Muscle of back (tissue), 13 donors: ENCODE data around the gene LENEP. TPM values are rescaled to one million over a fixed set of nuclear protein-coding genes. Genes with fewer than 3 reads are reported as not detected.

Source experiments
- DNase-seq, 3 donors: peaks; one replicate each; pipeline versions ENCODE4 v3.0.0 to v3.0.0-alpha.2; 2013
- long read RNA-seq, 9 donors: transcript quantifications; one replicate each; lab custom pipeline, GENCODE V29; 2026
- polyA plus RNA-seq, 10 donors: library from polyadenylated mRNA; unstranded; fragments of 120-200 nt; gene quantifications; one replicate each; pipeline ENCODE4 v1.2.1, GENCODE V29; 2013; ENCODE audit not compliant: insufficient read length in 10 of 10

LENEP gene, protein sequence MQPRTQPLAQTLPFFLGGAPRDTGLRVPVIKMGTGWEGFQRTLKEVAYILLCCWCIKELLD
- under 1 TPM in 3 of 10 donors, not detected in 7; 0.30 to 0.71 (median 0.48) TPM for polyA plus RNA-seq
- long read RNA-seq, donor 1, result 0 reads
- long read RNA-seq, donor 2, result 0 reads
- long read RNA-seq, donor 3, partial matches to known transcripts, result 0 of 1 reads
- long read RNA-seq, donor 3, other reads (novel, unspliced or antisense), result 0 of 1 reads
- long read RNA-seq, donor 4, result 0 reads
- long read RNA-seq, donor 5, result 0 reads
- long read RNA-seq, donor 6, result 0 reads
- long read RNA-seq, donor 7, result 0 reads
- long read RNA-seq, donor 8, result 0 reads
- long read RNA-seq, donor 9, result 0 reads

DNA sequence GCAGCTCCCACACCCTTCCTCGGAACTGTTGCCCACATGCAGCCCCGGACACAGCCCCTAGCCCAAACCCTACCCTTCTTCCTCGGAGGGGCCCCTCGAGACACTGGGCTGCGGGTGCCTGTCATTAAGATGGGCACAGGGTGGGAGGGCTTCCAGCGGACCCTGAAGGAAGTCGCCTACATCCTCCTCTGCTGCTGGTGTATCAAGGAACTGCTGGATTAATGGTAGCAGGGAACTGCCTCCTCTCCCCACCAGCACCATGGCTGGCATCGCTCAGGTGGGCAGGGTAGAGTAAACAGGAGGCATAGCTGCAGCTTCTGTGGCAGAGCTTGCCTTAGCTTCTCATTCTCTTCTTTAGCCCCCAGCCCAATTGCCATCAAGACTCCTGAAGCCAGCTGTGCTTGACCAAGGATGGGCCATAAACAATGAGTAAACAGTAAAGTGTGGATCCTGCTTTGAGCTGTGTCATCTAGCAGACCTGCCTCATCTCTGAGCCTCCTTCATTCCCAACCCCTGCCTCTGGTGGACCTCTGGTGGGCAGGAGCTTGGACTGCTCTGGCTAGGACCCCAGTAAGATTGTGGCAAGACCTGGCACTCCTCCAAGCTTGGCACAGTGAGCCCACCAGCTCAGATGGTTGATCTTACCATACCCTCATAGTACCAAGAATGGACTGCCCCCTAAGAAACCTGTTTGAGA is at the start of gene LENEP:
Gene LENEP, plus strand, starts transcription at position 15 of the 697 bp plus-strand sequence. Its CDS starts 22 bp downstream, at position 37.
- DNase-seq, result no peak

DNA sequence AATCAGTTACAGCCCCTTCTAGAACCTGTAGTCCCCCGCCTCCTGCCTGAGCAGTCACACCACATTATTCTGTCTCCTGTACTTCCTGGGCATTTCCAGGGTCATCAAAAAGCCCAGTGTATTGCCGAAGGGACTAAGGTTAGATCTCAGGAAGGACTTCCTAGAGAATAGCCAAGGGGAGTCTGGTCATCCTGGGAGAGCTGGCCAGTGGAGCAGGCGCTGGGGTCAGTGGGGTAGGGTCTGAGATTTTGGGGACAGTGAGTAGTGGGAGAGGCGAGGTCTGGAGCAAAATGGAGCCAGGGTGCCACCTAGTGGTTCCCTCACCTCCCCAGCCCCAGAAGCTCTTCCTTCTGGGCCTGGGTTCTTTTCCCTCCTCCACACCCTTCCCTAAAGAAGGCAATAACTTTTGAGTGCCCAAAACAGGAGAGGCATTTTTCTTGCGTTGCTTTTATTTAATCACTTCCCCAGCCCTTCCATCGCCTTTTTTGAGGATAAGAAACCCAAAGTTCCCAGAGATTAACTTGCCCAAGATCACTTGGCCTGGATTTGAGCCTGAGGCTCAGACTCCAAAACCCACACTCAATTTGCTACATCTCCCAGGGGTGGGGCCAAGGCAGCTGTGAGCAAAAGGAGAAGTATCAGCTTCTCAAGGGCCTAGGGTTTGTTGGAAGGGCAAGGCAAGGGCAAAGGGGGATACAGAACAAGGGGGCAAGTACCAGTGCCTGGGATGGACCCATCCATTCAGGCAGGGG is 49.6 kb upstream of the LENEP start:
- peak in 2 of 3 donors; percentile 42 to 65 for DNase-seq

DNA sequence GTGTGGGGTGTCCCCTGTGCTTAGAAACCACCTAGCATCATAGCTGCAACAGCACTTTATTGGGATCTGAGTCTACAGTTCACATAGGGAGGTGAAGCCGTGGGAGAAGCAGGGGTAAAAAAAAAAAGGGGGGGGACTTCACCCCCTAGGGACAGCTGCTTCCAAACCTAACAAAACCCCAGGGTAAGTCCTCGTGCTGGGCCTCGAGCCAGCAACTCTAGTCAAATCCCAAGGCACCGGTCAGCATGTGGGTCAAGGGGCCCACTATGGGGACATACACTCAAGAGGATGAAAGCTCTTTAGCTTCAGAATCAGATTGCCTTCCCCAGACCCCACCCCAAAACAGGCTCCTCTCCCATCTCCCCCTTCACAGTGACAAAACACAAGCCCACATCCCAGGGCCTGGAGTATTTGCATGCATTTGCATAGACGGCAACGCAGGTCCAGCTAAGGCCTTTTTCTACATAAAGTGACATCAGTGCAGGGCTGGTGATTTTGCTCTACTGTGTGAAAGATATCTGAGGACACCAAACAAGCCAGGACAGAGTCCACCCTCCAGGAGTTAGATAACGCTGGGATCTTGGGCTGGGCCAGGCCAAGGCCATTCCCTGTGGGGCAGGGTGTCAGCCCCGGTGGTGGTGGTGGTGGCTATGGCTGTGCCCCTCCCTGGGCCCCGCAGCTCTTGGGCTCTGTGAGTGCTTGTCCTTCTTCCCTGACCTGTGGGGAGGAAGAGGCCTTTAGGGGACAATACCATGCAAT is 48.8 kb upstream of the LENEP start:
- no peak for DNase-seq

DNA sequence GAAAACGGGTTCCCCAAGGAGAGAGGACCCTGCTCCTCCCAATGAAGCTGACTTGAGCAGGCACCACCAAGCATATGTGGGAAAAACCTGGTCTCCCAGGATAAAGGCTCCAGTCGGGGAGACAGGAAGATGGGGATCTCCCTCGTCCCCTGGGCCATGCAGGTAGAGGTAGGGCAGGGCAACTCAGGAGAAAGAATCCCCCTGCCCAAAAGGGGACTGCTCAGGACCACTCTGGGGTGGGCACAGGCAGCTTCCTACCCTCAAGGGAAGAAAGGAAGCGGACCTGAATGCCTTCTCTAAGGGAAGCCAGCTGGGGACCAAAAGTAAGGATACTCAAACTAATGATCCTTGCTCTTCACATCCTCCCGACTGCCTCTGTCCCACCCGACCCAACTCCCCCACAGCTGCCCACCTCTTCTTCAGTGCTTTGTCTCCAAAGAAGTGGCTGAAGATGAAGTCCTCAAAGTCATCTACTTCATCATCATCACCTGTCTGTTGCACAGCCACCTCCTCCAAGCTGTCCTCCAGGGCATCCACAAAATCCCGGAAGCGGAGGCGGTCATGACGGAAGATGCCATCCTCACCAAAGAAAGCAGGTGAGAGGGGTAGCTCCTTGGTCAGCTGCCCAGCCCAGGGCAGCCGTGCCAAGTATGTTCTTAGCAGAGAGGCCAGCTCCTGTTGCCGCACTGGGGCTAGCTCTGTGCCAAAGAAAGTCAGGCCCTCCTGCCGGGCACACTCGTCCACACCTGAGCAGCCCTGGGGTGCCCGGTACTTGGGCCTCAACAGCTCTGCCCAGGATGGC is 48.0 kb upstream of the LENEP start:
- DNase-seq, result no peak

DNA sequence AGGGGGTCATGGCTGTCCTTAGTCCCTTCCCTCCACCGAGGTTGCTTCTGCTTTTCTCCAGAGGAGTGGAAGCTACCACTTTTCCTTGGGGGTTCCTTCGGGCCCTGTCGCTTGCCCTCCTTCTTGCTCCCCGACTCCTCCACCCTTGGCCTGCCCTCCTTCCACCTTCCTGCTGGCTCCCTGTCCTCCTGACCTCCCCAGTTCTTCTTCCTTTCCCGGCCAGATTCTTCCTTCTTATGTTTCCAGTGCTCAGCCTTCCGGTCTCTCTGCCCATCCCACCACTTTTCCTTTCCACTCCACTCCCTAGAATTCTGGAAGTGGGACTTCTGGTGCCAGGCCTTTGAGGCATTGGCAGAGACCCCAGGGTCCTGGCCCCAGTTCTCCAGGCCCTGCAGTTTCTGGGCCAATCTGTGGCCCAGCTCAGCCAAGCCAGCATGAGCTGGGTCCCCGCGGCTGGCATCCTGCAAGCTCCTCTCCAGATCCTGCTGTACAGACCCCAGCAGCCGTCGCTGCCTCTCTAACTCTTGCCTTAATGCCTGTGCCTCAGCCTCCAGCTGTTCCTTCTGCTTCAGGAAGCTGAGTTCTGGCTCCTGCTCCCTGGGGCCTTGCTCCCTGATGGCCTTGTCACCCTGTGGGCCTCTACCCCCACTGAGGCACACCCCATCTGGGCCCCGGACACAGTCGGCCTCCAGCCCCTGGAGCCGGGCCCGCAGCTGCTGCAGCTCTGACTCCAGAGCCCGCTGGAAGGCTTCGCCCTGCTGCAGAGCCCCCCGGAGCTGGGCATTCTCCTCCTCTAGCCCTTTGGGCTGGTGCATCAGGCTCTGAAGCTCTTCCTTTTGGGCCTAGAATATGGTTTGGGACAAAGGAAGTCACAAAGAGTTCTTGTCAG is 47.2 kb upstream of the LENEP start:
- no peak for DNase-seq

DNA sequence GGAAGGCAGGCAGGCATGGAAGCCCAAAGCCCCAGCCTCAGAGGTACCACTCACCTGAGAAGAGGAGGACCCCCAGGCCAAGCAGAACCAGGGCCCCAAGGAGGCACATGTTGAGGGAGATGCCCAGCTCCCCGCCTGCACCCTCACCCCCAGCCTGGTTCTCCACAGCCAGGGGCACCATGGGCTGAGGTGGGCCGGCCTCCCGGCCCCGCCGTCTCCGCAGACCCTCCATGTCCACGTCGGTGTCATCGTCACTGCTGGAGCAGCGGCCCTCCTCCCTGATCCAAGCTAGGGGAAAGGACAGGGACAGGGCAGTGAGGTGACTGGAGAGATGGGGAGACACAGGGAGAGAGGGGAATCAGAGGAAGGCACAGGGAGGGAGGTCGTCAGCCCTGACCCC is 45.3 kb upstream of the LENEP start:
- DNase-seq, result no peak

DNA sequence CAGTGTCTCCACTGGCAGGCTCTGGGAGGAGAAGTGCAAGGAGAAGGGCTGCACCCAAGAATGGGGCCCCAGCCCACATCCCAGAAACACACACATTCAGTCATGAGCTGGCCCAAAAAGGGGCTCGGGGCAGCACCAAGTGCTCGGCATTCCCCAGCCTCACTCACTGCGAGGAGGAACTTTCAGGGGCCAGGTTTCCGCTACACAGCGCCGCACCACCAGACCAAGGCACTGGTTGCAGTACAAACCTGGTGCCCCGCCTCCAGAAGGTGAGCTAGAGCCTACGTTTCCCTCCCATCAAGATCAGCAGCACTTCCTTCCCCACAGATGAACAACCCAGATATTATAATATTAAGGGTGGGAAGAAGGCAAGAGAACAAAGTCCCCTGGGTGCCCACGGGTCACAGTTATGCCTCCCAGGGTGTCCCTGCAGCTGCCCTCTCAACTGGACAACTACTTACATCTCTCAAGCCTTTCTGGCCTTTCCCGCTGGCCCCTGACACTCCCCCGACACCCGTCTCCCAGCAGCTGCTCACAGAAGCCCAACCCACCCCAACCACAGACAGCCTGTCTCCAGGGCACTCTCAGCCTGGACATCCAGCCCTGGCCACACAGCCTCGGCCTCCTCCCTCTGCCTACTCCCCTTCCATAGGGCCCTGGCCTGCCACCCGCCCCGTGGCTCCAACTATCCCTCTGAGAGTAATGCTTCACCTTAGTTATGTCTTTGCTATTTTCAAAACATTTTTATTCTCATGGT is 41.3 kb upstream of the LENEP start:
- no peak for DNase-seq

DNA sequence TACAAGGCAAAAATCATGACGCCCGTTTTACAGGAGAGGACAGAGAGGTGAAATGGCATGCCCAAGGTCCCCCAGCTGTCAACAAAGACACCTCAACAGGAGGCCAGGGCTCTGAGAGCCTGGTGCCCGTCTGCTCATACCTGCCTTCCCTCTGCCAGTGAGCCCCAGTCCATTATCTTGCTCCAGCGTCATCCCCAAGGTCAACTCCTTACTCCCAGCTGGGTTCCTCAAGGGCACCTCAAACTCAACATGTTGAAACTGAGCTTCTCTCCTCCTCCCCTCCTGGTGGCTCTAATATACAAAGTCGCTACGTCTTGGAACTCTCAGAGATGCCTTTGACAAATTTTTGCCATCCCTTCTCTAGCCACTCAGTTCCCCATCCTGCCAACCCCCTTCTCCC is 40.7 kb upstream of the LENEP start:
- DNase-seq, result no peak

DNA sequence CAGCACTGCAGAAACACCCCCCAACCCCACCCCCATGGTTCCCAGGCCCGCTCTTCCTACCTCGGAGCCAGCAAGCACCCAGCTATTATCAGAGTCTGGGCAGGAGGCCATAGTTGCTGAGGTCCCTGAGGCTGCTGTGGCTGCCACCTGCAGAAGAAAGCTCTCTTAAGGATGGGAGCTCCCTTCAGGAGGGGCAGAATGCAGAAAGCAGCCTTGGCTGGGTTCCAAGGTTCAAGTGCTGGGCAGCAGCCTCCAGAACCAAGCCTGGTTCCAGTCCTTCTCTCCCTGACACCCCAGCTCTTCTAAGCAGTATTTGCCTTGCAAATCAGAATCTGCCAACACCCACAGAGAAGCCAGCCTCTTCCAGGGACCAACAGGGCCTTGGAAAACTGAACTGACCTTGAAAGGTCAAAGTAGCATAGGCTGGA is 39.8 kb upstream of the LENEP start:
- DNase-seq, result no peak

DNA sequence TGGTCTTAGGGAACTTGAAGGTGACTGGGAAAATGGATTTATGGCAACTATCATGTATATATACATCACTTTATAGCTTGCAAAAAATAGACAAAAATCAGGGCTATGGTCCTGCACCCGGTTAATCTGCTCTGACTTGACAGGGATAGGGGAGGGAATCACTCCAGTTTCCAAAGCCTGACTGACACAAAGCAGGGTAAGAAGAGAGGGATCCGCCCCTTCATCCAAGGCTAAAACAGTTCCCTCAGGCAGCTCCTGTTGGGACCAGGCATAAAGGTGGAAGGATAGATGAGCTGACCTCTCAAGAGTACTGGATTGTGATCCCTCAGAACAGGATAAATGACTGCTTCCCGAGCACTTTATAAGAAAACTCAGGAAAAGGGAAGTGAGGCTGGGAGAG is 38.8 kb upstream of the LENEP start:
- DNase-seq, result no peak

DNA sequence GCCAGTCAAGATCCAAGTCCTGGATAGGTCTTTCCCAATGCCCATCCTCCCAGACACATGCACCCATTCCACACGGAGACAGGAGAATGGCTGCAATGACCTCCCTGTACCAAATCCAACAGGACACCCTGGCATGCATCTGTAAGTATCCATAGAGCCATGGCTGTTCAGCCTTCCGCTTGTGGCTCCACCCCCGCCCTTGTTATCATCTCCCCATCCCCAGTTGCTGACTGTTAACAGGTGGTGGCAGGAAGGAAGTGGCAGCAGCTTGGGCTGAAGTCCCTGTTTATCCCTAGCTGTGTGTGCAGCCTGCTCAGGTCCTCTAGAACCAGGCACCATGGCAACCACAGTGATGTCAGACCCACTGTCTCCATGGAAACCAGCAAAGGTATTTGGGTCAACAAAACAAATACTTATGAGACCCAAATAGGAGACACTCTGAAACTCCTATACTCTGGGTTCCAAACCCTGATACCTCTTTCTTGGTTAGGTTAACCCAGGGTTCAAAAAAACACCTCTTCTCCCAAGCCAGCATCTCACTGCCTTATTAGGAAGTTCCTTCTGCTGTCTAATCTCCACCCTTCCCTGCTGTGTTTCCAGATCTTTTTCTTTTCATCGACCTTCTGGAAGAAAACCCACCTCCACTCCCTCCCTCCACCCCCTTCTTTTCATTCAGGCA is 38.2 kb upstream of the LENEP start:
- peak in 2 of 3 donors; percentile 59 to 68 for DNase-seq

DNA sequence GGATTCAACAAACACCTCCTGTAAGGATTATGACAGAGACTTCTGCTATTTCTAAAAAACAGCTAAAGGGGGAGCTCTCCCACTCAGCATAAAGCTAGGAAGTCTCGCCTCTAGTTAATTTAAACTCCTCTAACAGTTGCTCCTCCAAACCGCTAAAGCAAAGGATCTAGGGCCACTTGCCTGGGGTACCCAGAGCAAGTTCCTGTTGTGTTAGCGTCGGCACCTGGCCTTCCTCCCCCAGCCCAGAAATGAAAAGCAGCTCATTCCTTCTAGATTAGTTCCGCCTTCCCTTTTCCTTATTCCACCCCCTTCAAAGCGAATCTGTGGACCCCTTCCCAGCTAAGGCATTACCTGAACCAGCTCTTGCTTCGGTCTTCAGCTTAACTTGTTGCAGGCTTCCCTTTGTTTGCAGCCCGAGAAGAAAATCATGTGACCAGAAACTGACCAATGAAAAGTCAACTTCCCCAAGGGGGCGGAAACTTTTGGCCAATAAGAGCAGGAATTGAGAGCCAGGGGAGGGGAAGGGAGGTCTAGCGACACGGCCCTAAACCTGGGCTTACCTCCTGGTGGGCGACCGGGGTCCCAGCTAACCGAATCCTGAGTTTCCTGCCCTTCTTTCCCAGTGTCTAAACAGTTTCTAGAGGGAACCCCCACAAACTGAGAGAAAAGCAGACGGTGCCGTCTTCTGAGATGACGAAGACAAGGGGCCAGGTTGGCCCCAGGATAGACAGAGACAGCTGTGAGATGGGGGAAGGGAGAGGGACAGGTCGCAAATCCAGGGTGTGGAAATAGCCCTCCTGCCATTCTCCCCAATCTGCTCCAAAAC is 37.5 kb upstream of the LENEP start, which contains the start of gene PBXIP1:
Gene PBXIP1, minus strand, starts transcription at position 382 of the 826 bp plus-strand sequence. CDS start 2,378 bp downstream, outside the sequence.
- peak; percentile 95 to 98 (median 96) for DNase-seq

DNA sequence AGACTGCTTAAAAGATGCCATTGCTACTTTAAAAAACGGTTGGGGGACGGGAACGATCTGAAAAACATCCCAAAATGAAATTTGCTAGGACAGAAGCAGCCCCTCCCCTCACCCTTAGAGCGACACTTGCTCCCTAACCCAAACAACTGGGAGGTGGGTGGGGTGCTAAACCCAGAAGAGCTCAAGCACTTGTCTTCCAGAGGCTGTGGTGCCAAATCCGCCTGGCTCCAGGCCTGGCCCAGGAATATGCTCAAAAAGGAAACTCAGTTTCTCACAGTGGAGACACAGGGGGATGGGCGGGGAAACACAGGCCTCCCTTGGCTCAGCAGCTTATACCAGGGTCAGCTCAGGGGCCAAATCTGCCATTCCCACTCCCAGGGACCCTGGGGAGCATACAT is 36.8 kb upstream of the LENEP start:
- peak; percentile 70 to 81 (median 71) for DNase-seq

DNA sequence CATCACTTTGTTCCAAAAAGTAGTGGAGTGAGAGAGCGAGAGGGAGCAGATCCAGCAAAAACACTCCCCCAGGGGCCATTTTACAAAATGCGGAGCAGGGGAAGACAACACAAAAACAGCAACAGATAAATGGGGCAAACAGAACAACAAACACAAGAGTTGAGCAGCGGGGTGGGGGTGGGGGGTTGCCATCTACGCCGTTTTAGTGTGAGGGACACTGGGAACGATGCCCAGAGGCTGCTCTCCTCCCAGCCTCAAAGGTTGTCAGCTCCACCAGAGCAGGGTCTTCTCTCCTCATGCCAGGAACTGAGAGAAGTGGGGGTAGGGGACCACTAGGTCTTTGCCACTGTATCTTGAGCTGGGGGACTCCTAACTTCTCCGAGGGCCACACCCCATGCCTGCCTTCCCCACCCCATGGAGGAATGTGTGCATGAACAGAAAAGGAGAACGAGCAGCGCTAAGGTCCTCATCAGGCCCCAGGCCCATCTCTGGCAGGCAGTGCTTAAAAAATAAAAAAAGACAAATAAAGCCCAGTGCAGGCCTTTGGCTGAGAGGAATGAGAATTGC is 36.2 kb upstream of the LENEP start:
- no peak for DNase-seq

DNA sequence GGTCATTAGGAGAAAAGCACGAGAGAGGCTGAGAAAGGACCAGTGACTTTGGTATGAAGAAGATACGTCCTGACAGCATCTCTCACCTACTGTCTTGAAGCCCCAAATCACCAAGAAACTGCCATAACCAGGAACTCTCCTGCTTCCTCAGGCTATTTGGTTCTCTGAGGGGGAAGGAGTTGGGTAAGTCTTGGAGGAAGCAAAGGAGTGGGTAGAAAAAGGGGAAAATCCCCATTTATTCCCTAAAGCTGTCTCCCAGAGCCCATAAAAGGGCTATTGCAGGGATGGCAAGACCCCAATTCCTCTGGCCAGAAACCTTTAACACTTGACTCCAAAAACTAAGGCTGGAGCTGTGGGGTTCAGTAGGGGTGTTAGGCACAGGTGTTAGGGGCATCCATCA is 35.4 kb upstream of the LENEP start:
- DNase-seq, result no peak

DNA sequence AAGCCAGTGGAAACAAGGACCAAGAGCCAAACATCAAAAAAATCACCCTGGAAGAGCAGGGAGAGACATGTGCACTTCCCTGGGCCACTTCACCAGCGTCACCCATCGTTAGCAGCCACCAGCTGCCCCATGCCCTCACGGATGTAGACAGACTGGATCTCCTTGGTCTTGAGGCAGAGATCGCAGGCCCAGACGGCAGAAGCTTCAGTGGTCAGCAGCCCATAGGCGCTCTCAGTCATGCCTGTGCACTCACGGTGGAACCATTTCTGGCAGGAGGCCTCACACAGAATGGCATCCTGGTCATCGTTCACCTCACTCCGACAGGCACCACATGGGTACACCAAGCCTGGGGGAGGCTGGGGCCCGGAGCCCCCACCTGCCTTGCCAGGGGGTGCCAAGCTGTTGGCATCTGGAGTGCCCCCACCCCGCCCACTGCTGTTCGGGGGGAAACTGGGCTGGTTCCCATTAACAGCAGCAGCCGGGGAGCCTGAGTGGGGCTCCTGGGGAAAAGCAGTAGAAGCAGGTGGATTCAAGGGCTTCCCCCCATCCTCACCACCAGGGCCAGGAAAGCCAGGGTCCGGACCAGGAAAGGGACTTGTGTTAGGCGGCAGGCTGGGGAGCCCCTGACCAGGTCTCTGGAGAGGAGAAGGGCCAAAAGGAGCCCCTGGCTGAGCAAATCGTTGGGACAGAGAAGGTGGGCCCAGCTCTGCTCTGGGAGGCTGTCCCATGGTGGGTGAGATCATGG is 34.5 kb upstream of the LENEP start:
- no peak for DNase-seq
